Ovary (tissue), 3 donors: ENCODE results near the gene PLEKHA8.

Experiments
- EP300 ChIP-seq: sonication (generic); formaldehyde crosslinking; IDR thresholded peaks from one replicate; pipeline ENCODE4 v1.6.1; 2017; ENCODE audit warnings: antibody characterized with exemption
- POLR2A ChIP-seq: fragments of 450-650 bp; IDR thresholded peaks from one replicate; pipeline ENCODE4 v1.6.1; 2017; ENCODE audit warnings: antibody characterized with exemption, mild to moderate bottlenecking, moderate library complexity
- TF ChIP-seq, protein P1 (sequence below), 3 donors: fragments of 450-650 bp in 2 of 3; fragments of 200-600 bp in 1 of 3; IDR thresholded peaks; one replicate each; pipeline versions ENCODE4 v1.5.1 to v1.8.0; 2016 to 2022; ENCODE audit warnings: antibody characterized with exemption in 3 of 3, mild to moderate bottlenecking in 1 of 3
- donor health status: DM: no; HTN: no; CAD: no.

DNA sequence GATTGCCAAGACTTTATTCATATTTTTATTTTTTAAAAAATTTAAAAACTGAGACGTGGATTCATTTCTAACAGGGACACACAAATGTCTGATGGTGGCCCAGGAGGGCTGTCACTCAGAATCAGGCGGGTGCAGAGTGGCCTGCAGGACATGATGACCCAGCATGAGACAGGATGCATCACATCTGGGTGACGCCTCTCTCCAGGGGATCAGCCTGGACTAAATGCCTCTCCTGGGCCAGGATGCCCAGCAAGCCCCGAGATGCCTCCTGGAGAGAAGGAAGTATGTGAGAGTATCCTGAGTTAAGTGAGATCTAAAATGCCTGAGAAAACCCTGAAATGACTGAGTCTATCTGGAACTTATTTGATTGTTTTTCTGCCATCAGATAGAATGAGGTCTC is 89.7 kb downstream of the PLEKHA8 start:
- TF ChIP-seq, protein P1, sequence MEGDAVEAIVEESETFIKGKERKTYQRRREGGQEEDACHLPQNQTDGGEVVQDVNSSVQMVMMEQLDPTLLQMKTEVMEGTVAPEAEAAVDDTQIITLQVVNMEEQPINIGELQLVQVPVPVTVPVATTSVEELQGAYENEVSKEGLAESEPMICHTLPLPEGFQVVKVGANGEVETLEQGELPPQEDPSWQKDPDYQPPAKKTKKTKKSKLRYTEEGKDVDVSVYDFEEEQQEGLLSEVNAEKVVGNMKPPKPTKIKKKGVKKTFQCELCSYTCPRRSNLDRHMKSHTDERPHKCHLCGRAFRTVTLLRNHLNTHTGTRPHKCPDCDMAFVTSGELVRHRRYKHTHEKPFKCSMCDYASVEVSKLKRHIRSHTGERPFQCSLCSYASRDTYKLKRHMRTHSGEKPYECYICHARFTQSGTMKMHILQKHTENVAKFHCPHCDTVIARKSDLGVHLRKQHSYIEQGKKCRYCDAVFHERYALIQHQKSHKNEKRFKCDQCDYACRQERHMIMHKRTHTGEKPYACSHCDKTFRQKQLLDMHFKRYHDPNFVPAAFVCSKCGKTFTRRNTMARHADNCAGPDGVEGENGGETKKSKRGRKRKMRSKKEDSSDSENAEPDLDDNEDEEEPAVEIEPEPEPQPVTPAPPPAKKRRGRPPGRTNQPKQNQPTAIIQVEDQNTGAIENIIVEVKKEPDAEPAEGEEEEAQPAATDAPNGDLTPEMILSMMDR (IDR thresholded peaks at IDR 0.05) = no peak
- TF ChIP-seq EP300 = no peak
- no peak for TF ChIP-seq POLR2A
